Spleen (tissue), 7 donors: ENCODE results near the gene PACS1.

ENCODE experiments used
- POLR2A ChIP-seq, 3 donors: fragments of 450-650 bp; IDR thresholded peaks; one replicate each; pipeline ENCODE4 v1.5.1; 2017; ENCODE audit warnings: antibody characterized with exemption in 3 of 3, mild to moderate bottlenecking in 1 of 3
- POLR2AphosphoS5 ChIP-seq, 3 donors: sonication (generic); formaldehyde crosslinking; IDR thresholded peaks; one replicate each; pipeline ENCODE4 v1.5.1; 2017; ENCODE audit warnings: antibody characterized with exemption in 3 of 3
- TF ChIP-seq, protein P1 (sequence below), 11 experiments: fragments of 200-600 bp in 7 of 11; fragments of 450-650 bp in 4 of 11; sonication (generic) in 4 of 11; IDR thresholded peaks in 8 of 11; conservative IDR thresholded peaks in 3 of 11; 1 replicate in 7 of 11; 2 replicates in 4 of 11; pipeline versions ENCODE4 v1.4.0 to v1.8.0; 2016 to 2021; ENCODE audit warnings: antibody characterized with exemption in 11 of 11, inconsistent platforms in 4 of 11, mild to moderate bottlenecking in 1 of 11
- donor health status: DM: no; HTN: no; CAD: no; lungs with moderate emphysema.
- donor health status: DM: no; HTN: no; CAD: no.
- donor health status: DM: no; HTN: no; CAD: no.

DNA sequence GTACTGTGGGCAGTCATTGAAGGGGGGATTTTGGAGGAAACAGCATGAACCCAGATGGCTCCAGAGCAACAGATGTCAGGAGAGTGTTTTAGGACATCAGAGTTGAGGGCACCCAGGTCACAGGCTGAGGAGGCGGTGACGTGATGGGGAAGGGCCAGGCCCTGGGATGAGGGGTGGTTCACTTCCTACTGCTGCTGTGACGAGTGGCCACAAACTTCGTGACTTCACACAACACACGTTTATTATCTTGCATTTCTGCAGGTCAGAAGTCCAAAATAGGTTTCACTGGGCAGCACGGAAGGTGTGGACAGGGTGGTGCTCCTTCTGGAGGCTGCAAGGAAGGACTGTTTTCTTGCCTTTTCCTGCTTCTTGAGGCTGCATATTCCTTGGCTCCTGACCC is 120.7 kb downstream of the PACS1 start:
- TF ChIP-seq, protein P1, sequence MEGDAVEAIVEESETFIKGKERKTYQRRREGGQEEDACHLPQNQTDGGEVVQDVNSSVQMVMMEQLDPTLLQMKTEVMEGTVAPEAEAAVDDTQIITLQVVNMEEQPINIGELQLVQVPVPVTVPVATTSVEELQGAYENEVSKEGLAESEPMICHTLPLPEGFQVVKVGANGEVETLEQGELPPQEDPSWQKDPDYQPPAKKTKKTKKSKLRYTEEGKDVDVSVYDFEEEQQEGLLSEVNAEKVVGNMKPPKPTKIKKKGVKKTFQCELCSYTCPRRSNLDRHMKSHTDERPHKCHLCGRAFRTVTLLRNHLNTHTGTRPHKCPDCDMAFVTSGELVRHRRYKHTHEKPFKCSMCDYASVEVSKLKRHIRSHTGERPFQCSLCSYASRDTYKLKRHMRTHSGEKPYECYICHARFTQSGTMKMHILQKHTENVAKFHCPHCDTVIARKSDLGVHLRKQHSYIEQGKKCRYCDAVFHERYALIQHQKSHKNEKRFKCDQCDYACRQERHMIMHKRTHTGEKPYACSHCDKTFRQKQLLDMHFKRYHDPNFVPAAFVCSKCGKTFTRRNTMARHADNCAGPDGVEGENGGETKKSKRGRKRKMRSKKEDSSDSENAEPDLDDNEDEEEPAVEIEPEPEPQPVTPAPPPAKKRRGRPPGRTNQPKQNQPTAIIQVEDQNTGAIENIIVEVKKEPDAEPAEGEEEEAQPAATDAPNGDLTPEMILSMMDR (IDR thresholded peaks at IDR 0.05 in 8 of 11, conservative IDR thresholded peaks at IDR 0.05 in 3 of 11): no peak
- TF ChIP-seq POLR2A (IDR thresholded peaks at IDR 0.05) (no peak), POLR2AphosphoS5 (IDR thresholded peaks at IDR 0.05) (no peak)
